HG02798 (cell line): Measurements from ENCODE around the gene PF4V1.

Experiments
- ATAC-seq: cut with Tn5 transposase; IDR thresholded peaks from one replicate; pipeline ENCODE4 v1.9.1; 2021; ENCODE audit warnings: mild to moderate bottlenecking; ENCODE audit not compliant: unreplicated experiment, poor library complexity

The PF4V1 gene

DNA sequence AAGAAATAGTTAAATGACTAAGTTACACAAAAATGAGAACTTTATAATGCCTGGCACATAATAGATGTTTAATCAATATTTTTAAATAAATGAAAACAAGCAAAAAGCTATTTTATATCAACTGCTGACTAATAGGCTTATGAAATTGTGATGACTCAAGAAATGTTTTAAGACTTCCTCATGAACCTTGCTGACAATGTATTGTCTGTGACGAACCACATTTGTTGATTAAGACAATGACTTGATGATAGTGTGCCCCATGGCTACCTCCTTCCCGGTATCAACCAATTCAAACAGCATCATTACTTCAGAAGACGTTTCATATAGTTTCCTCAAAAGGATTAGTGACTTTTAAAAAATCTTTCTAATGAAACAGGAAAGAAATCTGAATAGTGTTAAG, 8.8 kb upstream of the PF4V1 start:
- no peak for ATAC-seq

GRCh38 chr4:73844806-73845205, 8.3 kb upstream of the PF4V1 start:
- no peak for ATAC-seq

- ATAC-seq = no peak
These were observed 5.4 kb upstream of the PF4V1 start for GRCh38 chr4:73847526-73848182.

- no peak for ATAC-seq
These were observed 4.8 kb upstream of the PF4V1 start for GRCh38 chr4:73848183-73848777.

GRCh38 chr4:73850261-73850970, 2.7 kb upstream of the PF4V1 start:
- no peak for ATAC-seq

GRCh38 chr4:73851293-73851692, 1.8 kb upstream of the PF4V1 start:
- ATAC-seq = no peak

- no peak for ATAC-seq
These were observed 325 bp upstream of the PF4V1 start for GRCh38 chr4:73852771-73853170.

- ATAC-seq = no peak
These were observed 800 bp downstream of the PF4V1 start for GRCh38 chr4:73853718-73854473.

DNA sequence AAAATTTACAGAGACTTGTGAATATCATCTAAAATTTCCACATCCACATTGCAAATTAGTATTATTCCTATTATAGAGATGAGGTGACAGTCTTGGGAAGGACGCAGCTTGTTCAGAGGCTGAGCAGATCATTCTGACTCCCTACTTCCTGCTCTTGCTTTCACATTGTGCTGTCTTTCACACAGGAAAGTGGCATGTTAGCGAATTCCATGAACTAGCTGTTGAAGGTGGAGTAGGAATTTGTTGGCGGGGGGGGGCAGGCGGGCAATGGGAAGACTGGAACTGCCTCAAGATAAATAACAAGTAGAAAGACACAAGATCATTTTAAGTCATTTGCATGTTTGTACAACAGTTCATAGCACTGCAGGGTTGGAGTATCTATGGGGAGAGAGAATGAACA, 2.3 kb downstream of the PF4V1 start:
- ATAC-seq = no peak

GRCh38 chr4:73856518-73856917, 3.4 kb downstream of the PF4V1 start:
- ATAC-seq = no peak

DNA sequence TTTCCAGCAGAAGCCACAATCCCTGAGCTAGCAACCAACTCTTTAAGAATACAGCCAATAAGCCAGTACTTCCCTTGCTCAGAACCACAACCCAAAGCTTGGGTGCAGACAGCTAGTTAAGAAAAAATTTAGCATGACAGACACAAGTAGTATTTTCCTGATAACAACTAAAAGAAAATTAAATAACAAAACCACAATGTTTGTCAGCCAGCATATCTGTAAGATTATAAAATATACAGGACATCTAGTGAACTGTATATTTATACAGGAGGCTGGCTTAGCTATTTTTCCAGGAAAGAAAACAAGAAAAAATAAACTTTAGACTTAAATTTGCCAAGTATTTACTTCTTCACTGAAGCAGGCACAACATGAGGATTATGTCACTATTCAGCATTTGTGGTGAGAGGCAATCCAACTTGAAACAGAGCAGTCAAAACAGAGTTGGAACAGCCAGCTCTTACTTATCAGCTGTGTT, 6.6 kb downstream of the PF4V1 start:
- no peak for ATAC-seq

GRCh38 chr4:73860181-73860580, 7.1 kb downstream of the PF4V1 start:
- ATAC-seq = no peak

- no peak for ATAC-seq
These were observed 7.8 kb downstream of the PF4V1 start for GRCh38 chr4:73860917-73861316.

DNA sequence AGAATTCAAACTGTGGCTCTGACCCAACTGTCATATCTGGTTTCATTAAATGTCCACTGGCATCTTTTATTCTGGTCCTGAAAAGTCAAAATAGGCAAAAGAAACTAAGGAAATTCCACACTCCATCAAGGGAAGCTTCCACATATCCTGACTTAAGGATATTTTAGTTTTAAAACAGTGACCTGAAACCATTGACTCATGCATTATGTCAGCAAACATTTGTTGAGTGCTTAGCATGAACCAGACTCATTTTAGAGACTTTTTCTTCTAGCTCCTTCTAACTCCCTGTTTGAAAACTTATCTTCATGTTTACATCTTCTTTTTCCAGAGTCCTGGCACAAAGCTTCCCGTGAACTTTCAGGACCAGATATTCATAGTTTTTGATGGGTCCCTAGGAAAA, 9.2 kb downstream of the PF4V1 start:
- ATAC-seq = no peak

DNA sequence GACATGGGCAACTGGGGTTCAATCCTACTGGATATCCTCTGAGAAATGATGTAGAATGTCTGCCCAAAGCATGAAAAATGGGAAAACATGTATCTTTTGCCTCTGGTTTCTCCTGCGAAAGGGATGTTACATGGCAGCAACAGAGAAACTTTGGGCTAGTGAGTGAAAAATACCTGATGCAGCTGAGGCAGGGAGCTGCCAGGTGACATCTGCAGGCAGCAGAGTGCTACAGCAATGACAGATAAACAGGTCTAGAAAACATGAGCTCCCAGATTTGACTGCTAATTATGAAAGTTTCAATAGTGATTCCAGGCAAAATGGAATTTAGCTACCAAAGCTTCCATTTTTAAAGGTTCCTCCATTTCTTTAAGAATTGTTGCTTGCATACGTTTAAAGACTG, 11.3 kb downstream of the PF4V1 start:
- ATAC-seq = no peak

DNA sequence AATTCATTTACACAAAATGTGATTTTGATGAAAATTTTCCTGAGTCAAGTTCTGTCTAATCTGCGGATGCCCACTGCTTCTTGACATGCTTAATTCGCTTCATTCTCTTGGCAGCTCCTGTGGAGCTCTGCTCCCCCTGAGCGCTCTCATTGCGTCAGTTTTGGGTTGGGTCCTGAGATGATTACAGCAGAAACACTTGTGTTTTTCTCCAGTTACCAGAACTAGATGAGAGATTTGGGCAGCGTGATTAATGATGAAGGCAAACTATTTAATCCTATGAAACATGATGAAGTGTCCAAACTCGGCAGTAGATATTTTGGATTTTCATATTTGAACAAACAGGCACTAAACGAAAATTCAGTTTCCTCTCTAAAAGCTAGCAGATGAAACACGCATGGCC, 11.9 kb downstream of the PF4V1 start:
- no peak for ATAC-seq

DNA sequence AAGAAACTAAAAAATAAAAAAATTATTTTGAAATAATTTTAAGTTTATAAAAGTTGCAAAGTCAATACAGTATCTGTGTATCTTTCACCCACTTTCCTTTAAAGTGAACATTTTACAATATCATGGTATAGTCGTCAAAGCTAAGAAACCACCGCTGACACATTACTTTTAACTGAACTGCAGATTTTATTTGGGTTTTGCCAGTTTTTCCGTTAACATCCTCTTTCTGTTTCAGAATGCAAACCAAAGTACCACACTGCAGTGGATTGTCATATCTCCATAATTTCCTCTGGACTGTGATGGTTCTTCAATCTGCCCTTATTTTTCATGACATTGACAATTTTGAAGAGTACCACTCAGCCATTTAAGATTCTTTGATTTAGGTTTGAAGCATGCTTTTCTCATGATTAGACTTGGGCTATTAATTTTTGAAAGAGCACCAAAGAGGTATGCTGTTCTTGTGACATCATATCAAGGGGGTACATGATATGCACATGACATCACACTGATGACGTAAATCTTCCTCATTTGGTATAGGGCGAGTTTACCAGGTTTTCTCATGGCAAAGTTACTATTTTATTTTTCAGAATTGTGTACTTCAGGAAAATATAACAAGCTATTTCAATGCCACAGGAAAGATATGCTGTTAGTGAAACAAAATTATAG, 12.5 kb downstream of the PF4V1 start:
- ATAC-seq = no peak

DNA sequence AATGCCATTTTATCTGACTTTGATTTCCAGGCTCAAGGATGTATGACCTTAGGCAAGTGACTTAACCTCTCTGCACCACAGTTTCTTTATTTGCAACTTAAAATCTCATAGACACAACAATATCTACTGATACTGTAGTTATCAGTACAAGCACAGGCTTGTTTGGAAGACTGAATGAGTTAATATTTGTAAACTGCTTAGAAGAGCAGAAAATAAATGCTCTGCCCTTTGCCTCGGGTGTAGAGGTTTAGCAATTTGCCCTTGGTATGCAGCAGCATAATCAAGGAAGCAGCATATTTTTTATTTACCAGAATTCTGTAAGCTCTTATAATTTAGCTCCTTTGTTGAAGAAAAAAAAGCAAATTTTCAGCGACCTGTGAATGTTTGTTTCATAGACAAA, 13.2 kb downstream of the PF4V1 start:
- no peak for ATAC-seq

GRCh38 chr4:73867783-73868182, 14.7 kb downstream of the PF4V1 start:
- no peak for ATAC-seq
